GM21526 (cell line): Measurements from ENCODE around the gene CRISP2.
"Not testable (repeated sequence)": the region's sequence is repeated elsewhere in the genome, so short reads cannot be mapped to it uniquely, and the experiment has no call there.

Experiments
- ATAC-seq: cut with Tn5 transposase; IDR thresholded peaks from one replicate; pipeline ENCODE4 v1.9.1; 2021; ENCODE audit warnings: moderate library complexity; ENCODE audit not compliant: unreplicated experiment, low FRiP score

The CRISP2 gene, protein sequence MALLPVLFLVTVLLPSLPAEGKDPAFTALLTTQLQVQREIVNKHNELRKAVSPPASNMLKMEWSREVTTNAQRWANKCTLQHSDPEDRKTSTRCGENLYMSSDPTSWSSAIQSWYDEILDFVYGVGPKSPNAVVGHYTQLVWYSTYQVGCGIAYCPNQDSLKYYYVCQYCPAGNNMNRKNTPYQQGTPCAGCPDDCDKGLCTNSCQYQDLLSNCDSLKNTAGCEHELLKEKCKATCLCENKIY

DNA sequence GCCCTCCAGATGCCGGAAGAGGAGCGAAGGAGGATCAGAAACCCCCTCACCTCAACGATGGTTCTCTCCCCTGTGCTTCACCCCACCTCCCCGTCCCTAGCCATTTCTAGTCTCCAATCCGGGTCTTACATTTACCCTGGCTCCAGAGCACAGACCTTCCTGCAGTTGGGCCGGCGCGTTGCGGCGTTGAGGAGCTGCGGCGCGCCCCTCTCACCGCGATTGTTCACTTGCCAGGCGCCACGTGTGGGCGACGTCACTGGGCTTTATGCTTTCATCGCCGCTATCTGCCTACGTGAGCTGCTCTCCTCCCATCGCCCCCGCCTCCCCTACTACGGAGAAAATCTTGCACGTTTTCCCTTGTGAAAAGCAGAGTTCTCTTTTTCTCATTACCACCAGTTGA, at the start of gene CRISP2:
TSS of gene CRISP2 (minus strand) at position 198 of the 400 bp plus-strand sequence. CDS start 4,347 bp downstream, outside the sequence.
- no peak for ATAC-seq

DNA sequence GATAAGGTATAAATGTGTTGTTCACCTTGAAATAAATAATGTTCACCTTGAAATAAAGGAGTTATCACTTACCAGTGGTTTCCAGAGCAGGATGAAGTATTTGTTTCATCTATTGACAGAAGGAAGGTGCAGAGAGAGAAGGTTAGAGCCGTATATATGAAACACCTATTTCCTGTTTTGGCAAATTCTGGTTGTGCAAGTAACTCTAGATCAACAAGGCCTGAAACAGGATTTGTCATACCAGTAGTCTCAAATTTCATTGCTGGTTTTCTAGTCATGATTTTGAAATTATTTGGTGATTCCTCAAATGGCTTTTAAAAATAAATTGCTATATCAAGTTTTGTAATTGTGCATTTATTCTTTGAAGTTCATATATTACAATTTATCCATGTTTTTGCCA, 30.9 kb upstream of the CRISP2 start, which contains the start of gene CRISP3:
TSS of gene CRISP3 (minus strand) at position 130 of the 400 bp plus-strand sequence. CDS start at position 109, 21 bp downstream.
- ATAC-seq: no peak

DNA sequence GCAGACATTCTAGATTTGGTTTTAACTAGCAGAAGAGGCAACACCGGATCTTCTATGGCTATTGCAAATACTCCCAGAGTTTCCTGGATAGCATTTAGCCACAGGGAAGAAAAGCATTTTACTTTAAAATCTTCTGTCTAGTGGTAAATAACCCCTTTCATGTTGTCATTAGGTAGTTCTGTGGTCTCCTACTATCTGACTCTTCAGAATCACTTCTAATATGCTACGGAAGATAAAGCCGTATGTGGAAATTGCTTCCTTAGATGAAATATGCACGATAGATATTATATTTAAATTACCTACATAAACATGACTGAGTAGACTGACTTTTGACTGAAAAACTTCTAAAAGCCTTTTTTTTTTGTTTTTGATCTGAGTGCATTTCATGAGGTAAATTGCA, 30.1 kb upstream of the CRISP2 start:
- no peak for ATAC-seq

DNA sequence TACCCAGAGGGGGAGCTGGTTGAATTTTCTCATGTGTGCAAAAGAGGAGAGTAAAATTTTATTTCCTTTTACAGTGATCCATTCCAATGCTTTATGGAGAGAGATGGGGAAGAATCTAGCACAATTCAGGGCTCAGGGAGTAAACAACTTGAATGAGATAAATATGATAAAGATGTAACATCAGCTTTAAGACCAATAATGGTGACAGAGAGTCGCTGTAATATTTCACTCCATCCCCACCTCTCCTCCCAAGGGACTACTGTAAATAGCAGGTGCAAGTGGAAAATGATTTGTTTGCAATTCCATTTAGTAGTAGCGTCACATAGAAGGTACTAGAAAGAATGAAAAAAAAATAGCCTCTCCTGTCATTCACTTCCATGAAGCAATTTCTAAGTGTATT, 26.1 kb upstream of the CRISP2 start:
- ATAC-seq: no peak

DNA sequence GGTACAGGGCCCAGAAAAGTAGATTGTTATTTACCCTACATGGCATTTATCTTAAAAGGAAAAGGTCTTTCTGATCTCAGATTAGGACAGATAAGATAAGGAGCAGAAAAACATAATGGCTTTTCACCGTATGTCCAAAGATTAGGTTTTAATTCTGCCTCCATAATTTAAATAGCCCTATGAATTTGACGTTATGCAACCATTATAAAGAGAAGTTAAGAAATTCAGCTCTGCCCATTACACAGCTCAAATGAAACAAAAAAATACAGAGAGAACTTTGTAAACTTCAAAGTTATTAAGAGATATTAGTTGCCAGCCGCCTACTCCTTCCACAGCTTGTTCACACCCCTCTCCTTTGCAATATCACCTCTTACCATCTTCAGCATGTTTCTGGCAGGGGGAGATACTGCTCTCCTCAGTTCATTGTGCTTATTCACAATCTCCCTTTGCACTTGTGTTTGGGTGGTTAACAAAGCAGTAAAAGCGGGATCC, 22.7 kb upstream of the CRISP2 start:
- no peak for ATAC-seq

DNA sequence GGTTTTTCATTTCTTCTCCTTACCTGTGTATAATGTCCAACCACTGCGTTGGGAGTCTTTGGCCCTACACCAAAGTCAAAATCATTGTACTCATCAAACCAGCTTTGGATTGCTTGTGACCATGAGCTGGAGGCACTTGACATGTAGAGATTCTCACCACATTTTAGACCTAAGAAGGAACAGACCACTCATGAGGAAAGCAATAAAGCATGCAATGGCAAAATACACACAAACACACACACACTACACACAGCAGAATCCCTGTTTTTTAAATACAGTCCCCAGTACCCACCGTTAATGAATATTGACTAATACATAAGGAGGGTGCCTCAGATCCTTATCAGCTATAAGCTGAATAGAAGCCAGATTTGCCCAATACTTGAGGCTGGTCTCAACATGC, 20.3 kb upstream of the CRISP2 start:
- no peak for ATAC-seq

DNA sequence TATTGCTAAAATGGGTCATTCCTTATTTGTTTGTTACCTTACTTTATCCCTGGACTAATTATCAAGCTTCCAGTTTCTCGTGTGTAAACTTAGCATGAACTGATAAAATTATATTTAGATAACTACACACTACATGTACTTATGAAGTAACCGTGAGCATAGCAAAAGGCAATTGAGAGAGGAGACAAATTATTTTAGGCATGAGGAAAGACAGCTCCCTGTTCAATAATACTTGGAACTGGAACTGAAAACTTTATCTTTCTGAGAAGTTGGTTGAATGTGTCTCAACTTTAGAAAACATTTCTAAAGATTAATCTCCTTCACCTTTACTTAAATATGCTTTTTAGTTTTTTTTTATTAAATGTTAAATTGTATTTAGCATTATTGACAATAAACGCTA, 19.4 kb upstream of the CRISP2 start:
- no peak for ATAC-seq

DNA sequence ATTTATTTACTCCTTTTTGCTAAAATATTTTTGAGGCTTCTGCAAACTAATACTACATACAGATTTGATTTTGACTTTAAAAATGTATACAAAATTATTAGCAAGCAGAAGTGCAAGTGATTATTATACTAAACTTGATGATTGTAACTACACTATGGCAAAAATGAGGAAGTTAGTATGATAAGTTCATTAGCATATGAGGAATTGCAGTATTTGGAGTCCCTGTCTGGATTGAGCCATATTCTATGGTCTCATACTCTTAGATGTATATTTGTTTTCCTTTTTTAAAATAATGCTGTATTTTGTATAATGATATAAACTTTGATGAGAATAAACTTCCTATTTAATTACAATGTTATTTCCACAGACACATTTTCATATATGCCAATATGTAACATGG, 16.9 kb upstream of the CRISP2 start:
- no peak for ATAC-seq

DNA sequence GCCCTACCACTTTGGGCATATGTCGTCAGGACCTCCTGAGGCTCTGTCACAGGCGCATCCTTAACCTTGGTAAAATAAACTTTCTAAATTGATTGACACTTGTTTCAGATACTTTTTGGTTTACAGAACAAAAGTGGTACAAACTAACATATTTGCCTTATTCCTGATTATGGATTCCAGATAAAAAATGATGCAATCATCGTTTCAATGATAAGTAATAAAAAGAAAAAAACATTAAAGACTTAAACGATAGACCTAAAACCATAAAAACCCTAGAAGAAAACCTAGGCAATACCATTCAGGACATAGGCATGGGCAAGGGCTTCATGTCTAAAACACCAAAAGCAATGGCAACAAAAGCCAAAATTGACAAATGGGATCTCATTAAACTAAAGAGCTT, 10.6 kb upstream of the CRISP2 start:
- ATAC-seq: not testable (repeated sequence)

DNA sequence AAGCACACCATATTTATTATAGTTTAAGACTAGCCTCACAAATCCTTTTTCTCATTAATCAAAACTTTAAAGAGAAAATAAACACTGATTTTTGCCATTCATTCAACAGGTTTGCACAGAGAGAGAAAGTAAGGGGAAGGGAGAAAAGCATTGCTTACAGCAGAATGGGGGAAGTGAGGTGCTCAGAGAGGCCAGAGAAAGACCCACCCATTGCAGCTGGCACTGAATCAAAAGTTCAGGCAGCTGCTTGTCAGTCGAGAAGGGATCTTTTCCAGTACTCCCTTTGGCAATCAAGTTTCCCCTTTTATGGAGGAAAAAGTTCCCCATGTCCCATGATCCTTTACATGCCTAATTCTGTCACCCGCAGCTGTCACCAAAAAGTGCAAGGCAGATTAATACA, 8.0 kb upstream of the CRISP2 start:
- no peak for ATAC-seq

DNA sequence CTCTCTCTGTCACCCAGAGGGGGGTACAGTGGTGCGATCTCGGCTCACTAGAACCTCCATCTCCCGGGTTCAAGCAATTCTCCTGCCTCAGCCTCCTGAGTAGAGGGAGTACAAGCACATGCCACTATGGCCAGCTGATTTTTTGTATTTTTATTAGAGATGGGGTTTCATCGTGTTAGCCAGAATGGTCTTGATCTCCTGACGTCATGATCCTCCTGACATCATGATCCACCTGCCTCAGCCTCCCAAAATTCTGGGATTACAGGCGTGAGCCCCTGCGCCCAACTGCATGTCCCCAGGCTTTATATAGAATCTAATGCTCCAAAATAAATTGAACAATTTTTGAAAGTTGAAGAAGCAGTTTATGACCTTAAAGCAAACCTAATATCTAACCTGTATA, 7.0 kb upstream of the CRISP2 start:
- ATAC-seq: no peak

DNA sequence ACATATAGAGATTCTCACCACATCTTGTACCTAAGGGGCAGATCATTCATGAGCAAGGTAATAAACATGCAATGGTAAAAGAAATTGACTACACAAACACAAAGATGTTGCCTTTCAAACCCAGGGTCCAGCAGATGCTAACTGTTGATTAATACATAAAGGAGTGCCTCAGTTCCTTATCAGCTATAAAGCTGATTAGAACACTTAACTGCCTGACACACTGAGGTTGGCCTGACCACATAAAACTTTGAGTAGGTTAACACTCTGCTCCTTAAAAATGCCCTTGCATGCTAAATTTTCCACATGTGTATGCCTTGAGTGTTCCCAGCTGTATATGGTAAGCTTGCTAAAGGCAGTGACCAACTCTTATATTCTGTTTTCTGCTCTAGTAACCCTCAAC, 14.9 kb downstream of the CRISP2 start:
- ATAC-seq: no peak

DNA sequence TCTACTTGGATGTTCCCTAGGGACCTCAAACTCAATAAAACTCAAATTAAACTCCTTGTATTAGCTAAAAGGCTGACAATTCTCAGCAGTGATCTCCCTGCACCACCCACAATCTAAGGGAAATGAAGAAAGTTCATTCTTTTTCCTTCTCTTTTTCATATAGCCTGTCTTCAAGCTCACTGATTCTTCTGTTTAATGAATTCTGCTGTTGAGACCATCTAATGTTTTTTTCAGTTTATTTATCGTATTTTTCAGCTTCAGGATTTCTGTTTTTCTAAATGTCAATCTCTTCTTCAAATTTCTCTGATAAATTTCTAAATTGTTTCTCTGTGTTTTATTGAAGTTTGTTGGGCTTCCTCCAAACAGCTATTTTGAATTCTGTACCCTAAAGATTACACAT, 19.8 kb downstream of the CRISP2 start:
- ATAC-seq: no peak

DNA sequence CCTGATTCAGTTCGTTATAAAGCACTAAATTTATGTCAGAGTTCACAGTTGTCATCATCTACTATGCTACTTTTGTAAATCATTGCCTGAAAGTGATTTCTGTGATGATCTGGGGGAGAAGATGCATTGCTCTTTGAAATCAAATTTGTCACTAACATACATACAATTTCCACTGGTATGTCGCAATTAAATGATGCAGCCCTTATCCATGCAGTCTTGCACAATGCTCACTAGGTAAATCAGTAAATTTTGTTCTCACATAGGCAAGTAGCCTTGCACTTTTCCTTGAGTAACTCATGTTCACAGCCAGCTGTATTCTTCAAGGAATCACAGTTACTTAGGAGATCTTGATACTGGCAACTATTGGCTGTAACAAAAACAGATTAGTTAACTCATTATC, 20.8 kb downstream of the CRISP2 start:
- ATAC-seq: no peak

DNA sequence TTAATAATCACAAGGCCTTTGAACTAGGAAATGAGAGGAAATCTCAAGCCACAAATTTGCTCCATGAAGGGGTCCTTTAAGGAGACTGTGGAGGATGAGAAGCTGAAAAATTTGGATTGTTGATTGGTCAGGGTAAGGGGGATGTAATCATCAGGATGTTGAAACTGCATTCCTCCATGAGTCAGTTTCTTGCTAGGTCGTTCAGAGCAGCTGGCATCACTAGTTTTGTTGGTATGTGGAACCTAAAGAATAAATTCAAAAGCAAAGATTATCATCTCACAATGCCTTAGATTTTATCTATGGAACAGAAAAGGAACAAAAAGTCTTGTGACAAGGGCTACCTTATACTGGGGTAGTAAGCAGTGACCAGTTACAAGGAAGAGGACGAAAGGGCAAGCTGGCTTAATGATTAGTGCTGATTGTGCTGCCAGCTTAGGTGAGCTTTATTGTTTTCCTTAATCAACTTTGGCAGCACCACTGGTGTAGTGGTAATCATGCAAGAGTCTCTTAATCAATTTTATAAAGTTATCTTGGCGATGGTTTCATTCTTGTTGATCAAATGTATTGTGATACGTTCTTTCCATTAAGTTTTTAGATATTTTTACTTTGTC, 36.6 kb downstream of the CRISP2 start:
- ATAC-seq: no peak

DNA sequence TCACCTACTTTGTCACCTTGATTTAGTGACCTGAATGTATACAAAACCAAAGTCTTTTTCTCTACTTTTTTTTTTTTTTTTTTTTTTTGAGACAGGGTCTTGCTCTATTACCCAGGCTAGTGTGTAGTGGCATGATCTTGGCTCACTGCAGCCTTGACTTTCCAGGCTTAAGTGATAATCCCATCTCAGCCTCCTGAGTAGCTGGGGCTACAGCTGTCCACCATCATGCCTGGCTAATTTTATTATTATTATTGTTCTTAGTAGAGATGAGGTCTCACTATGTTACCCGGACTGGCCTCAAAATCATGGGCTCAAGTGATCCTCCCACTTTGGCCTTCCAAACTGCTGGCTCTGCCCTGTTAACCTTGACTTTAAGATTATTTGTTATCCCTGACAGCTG, 37.5 kb downstream of the CRISP2 start:
- no peak for ATAC-seq

DNA sequence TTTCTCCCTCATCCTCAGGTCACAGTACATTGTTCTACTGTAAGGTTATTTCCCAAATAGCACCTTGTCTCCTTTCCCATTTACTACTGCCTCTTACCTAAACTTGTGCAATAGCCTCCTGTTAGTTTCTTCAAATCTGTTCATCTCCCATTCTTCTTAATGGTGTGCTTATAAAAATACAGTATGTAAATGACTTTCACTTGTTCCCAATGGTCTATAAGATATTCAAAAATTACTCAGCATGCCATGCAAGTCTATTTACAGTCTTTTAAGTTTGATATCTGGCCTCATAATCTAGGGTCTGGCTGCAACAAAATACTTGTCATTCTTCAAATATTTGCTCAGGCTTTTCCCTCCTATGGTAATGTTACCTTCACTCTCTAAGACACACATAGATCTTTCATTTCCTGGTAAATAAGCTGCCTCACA, 45.2 kb downstream of the CRISP2 start:
- ATAC-seq: no peak

DNA sequence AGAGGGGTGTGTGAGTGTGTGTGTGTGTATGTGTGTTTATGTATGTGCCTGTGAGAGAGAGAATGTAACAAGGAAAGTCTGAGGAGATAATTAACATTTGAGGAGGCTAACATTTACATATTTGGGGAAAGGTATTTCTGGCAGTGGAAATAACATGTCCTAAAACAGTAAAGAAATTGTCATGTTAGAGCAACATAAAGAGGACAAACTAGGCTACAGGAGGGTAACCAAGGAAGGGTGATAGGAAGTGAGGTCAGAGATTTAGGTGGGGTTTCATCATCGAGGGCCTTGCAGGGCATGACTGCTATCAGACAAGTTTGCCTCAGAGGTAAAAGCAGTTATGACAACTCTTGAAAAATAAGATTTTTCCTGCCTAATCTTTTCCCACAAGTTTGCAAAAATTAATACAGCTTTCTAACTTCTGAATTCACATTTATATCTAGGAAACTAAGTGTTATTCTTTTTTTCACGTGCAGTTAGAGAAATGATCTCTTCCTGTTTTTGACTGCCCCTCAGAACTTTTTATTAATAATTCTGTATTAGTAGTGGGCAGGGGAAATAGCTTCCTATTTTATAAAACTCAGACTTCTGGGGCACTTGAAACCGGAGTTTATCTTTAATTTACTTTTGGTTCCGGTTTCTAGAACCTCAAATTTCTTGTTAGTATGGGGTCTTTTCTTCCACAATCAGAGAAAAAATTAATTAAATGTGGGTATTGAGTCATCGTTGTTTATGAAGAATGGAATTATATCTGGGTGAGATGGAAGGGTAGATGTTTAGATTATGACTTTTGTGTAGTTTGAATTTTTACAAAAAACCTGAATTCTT, 46.2 kb downstream of the CRISP2 start:
- no peak for ATAC-seq

DNA sequence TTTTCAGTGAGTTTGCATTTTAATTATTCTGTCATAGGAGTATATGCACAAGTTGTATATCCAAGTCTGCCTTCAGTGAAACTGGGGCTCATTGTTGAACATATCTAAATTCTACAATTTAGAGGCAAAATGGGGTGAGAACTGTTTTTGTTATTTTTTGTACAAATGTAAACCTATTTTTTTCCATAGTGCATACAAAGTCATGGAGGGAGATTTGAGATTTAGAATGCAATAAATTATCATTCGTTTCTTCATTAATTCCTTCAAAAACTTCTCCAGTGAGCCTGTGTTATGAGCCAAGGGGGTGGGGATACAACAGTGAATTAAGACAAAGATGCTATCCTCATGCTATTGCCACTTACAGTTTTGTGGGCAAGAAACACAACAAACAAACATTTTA, 46.9 kb downstream of the CRISP2 start:
- no peak for ATAC-seq

DNA sequence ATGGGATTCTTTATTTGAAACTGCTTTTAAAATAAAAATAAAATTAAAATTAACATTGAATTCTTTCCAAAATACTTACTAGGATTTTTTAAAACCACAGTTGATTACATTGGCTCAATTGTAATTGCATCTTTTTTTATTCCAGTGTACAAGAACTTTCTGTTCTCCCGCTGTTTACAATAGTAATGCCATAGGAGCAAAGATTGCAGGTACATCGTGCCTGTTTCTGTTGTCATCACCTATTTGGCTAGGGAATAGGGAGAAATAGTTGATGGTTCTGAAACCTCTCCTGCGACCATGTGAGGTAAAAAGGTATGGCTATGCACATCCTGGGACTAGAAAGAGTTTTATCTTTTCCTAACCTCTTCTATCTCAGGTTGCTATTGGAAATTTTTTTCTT, 48.5 kb downstream of the CRISP2 start:
- no peak for ATAC-seq

DNA sequence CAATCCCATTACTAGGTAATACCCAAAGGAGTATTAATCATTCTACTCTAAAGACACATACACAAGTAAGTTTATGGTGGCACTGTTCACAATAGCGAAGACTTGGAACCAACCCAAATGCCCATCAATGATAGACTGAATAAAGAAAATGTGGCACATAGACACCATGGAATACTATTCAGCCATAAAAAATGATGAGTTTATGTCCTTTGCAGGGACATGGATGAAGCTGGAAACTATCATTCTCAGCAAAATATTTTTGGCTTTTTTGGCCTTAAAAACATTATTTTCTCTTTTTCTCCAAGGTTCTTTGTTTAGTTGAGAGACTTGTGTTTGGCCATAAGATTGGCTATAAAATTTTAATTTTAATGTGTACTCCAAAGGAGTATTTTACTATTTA, 49.3 kb downstream of the CRISP2 start:
- ATAC-seq: not testable (repeated sequence)
